AG09319 (cell line): ENCODE measurements around the gene BCAN.

ENCODE experiments used
- DNase-seq: peaks from one replicate; pipeline ENCODE4 v3.0.0-alpha.2; 2010; ENCODE audit warnings: low read depth; ENCODE audit errors: extremely low read depth
- TF ChIP-seq, protein P1 (sequence below): IDR thresholded peaks from 2 replicates; pipeline ENCODE4 v1.5.1; 2011; ENCODE audit warnings: low read depth, mild to moderate bottlenecking, inconsistent platforms, low read length, moderate library complexity

BCAN gene

DNA sequence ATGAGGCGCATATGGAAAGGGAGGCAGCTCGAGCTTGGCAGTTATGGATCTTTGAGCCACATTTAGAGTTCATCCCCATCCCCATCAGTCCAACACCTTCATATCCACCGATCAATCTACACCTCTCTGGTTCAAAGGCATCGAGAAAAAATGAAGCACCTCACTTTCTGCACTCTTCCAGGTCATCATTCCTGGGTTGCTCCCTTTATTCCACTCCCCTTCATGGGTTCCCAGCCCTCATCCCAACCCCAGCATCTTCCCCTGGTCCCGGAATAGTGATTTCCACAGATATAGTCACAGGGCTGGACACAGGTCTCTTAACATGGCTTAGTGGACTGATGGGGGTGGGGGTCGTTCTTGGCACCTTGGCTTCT lies 22.3 kb upstream of the BCAN start:
- TF ChIP-seq, protein P1, sequence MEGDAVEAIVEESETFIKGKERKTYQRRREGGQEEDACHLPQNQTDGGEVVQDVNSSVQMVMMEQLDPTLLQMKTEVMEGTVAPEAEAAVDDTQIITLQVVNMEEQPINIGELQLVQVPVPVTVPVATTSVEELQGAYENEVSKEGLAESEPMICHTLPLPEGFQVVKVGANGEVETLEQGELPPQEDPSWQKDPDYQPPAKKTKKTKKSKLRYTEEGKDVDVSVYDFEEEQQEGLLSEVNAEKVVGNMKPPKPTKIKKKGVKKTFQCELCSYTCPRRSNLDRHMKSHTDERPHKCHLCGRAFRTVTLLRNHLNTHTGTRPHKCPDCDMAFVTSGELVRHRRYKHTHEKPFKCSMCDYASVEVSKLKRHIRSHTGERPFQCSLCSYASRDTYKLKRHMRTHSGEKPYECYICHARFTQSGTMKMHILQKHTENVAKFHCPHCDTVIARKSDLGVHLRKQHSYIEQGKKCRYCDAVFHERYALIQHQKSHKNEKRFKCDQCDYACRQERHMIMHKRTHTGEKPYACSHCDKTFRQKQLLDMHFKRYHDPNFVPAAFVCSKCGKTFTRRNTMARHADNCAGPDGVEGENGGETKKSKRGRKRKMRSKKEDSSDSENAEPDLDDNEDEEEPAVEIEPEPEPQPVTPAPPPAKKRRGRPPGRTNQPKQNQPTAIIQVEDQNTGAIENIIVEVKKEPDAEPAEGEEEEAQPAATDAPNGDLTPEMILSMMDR = no peak
- no peak for DNase-seq

GRCh38 chr1:156622581-156623297 lies 19.2 kb upstream of the BCAN start:
- TF ChIP-seq, protein P1 = no peak
- no peak for DNase-seq

- DNase-seq = no peak
- TF ChIP-seq, protein P1 = peak; percentile 43
Measured at GRCh38 chr1:156623946-156624813, 17.7 kb upstream of the BCAN start.

DNA sequence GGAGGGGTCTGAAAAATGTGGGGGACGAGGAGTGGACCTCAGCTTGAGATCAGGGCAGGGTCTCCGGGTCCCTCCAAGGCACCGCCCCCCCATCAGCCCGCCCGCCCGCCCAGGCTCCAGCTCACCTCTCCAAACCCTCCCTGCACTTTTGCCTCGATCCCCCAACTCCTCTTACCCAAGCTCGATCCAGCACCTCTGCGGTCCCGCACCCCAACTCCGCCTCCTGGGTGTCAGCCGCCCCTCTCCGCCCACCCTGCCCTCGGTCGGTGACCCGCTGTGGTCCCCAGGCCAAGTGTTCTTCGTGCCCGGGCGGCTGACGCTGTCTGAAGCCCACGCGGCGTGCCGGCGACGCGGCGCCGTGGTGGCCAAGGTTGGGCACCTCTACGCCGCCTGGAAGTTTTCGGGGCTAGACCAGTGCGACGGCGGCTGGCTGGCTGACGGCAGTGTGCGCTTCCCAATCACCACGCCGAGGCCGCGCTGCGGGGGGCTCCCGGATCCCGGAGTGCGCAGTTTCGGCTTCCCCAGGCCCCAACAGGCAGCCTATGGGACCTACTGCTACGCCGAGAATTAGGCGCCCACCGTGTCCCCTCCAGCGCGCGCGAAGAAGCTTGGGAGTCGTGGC lies 17.0 kb upstream of the BCAN start:
- TF ChIP-seq, protein P1 = no peak
- DNase-seq = no peak

DNA sequence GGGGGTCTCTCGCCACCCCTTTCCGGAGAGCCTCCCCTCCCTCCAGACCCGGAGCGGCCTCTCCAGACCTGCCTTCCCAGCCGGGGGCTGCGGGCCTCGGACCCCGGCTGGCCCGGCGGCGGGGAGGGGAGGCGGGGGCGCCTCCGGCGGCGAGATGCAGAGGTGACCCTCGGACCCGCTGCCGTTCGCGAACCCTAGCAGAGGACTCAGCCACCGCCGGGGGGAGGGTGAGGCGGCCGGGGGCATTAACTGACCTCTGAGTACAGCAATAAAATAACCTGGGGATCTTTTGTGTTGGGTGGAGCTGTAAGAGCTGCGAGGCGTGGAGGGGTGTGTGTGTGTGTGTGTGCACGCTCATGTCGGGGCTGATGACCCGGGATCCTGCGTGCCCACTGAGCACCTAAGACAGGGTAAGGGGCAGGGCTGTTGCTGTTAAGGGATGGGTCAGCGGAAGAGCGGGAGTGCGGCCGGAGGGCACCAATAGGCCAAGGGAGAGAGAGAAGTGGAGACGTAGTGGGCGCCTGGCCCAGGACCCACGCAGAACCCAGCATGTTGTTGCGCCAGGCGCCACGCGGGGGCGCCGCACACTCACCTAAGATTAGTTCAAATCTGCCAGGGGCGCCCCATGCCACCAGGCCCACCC lies 16.4 kb upstream of the BCAN start:
- TF ChIP-seq, protein P1 = peak; percentile 78
- DNase-seq = no peak

- DNase-seq = no peak
- TF ChIP-seq, protein P1 = no peak
Measured at GRCh38 chr1:156626079-156626438, 15.9 kb upstream of the BCAN start.
